Measurements from ENCODE around the gene GPSM1. TPM values are rescaled to one million over a fixed set of nuclear protein-coding genes. Genes with fewer than 3 reads are reported as not detected.

Gene GPSM1
- 22.3 and 29.4 TPM in 2 replicates for total RNA-seq

GRCh38 chr9:136327304-136327974 is at the start of gene GPSM1:
GPSM1 (plus strand) TSS chr9:136327539; CDS start chr9:136327696, 157 bp downstream.

GRCh38 chr9:136303825-136304416 is 23.4 kb upstream of the GPSM1 start, which contains the start of gene CCDC187:
CCDC187 (minus strand) TSS chr9:136304094; CDS start chr9:136303830, 264 bp downstream.

DNA sequence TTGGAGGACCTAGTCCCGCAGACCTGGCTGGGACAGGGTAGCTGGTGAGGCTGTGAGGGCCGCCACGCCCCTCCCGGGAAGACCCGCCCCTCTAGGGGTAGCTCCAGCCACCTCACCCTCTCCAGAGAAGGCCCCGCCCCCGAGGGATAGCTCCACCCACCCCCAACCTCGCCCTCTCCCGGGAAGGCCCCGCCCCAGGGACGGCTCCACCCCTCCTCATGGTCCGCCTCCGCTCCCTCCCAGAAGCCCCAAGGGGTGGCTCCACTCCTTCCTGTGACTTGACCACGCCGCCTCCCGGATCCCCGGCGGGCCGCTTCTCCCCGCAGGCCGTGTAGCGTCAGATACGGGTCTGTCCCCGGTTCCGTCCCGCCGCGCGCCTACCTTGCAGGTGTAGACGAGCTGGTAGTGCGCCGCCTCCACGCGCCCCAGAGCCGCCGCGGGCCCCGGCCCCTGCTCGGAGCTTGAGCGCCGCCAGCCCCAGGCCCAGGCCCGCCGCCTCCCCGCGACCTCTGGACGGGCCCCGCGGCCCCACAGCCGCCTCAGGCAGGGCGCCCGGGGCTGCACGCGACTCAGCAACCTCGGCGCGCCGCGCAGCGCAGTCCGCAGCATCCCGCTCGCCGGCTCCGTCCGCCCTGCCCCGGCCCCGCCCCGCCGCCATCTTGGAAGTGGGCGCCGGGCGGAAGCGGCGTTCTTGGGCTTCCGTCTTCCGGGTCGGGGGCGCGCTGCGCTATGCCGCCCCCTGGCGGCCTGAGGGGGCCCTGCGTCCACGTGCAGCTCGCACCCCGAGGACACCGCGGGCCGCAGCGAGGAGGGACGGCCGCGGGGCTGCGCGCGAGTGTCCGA is 36.0 kb downstream of the GPSM1 start, which contains the start of gene DNLZ:
Gene DNLZ (minus strand): TSS at position 639 of the 843 bp plus-strand sequence. CDS start 30 bp downstream, at position 609.

DNA sequence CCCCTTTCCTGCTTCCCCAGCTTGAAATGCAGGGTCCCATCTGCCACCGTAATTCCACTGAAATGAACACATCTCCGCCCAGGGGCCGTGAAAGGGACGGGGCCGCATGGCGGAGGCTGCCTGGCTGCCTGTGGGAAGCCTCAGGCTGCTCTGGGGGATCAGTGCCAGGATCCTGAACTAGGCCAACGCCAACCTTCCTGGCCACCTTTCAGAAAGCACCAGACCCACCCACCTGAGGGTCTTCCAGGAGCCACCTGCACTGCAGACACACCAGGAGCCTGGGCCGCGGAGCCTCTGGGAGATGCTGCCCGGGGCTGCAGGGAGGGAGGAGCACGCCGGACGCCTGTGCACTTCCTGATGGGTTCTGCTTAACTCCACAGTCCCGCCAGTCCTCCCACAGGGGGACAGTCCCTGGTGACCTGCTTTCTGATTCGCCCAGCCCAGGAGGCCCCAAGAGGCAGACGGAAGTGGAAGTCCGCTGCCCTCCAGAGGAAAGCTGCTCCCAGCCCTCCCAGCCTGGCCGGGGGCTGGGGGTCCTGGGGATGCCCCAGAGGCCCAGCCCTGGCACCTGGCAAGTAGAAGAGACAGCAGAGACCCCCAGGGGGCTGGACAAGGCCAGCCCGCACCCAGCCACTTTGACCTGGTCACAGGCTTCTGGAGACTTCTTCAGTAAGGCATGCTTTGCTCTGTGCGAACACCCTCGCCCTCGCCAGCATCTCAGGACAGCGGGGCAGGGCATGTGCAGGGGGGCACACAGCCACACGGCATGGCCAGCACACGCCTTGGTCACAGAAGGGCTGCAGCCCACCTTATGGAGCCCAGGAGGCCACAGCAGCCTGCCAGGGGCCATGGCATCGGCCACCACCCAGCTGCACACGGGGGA is 46.2 kb downstream of the GPSM1 start, which contains the start of gene CARD9:
Gene CARD9 (minus strand): TSS at position 370 of the 883 bp plus-strand sequence. CDS start 1,591 bp downstream, outside the sequence.

DNA sequence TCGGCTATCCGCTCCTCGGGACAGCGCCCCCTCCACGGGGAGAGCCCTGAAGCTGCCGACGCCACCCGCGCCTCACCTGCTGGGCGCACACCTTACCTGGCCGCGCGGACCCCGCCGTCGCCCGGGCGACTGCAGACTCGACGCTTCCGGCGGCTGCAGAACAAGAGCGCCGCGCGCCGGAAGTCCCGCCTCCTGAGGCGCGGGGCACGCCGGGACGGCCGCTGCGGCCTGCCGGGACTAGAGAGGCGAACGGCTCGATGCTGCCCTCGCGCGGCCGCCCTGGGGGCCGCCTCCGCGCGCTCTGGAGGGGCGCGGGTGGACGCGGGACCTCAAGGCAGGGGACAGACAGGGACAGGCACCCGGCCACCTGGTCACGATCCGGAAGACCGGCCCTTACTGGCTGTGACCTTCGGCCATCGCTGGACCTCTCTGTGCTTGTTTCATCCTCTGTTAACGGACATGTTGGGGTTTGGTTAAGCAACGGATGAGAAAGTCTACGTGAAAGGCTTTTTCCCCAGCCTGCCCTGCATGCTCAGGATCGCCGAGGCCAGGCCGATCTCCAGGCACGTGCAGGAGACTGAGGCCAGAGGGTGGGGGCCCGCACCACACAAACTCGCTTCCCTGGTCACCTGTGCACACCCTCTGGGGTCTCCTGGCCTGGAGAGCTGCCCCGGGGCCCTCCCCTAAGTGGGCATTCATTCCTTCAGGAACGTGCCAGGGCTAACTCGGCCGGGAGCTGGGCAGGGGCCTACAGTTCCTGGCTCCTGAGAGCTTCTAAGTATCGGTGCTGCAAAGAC is 72.9 kb downstream of the GPSM1 start, which contains the start of gene SNAPC4:
Gene SNAPC4 (minus strand): TSS at position 133 of the 797 bp plus-strand sequence. CDS start 1,742 bp downstream, outside the sequence.

Other genes with a start within 250 kb of the GPSM1 start
- gene NACC2, start 232.2 kb upstream of the GPSM1 start, total RNA-seq = 28.7 and 30.8 TPM in 2 replicates
- gene TMEM250, start 208.7 kb upstream of the GPSM1 start, total RNA-seq = 37.8 and 47.4 TPM in 2 replicates
- gene LHX3, start 122.4 kb upstream of the GPSM1 start, total RNA-seq = not detected in 2 replicates
- 14.4 and 23.5 TPM in 2 replicates for gene QSOX2, start 81.7 kb upstream of the GPSM1 start, total RNA-seq
- not detected in 2 replicates for gene CCDC187, start 23.4 kb upstream of the GPSM1 start, total RNA-seq
- 6.3 and 7.8 TPM in 2 replicates for gene DNLZ, start 36.2 kb downstream of the GPSM1 start, total RNA-seq
- 0.40 and 0.57 TPM in 2 replicates for gene CARD9, start 46.1 kb downstream of the GPSM1 start, total RNA-seq
- gene SNAPC4, start 72.6 kb downstream of the GPSM1 start, total RNA-seq = 16.8 and 18.4 TPM in 2 replicates
- gene ENTR1, start 83.1 kb downstream of the GPSM1 start, total RNA-seq = 37.5 and 42.8 TPM in 2 replicates
- 62.0 and 75.5 TPM in 2 replicates for gene PMPCA, start 83.1 kb downstream of the GPSM1 start, total RNA-seq
- gene INPP5E, start 112.3 kb downstream of the GPSM1 start, total RNA-seq = 10.1 and 13.7 TPM in 2 replicates
- 56.5 and 57.2 TPM in 2 replicates for gene SEC16A, start 155.5 kb downstream of the GPSM1 start, total RNA-seq
- gene NOTCH1, start 218.5 kb downstream of the GPSM1 start, total RNA-seq = 116 and 138 TPM in 2 replicates

Measured in thoracic aorta endothelial cell (primary cell).